Glutamatergic neuron (in vitro differentiated cells): Measurements from ENCODE around the gene ARHGEF4. TPM values are rescaled to one million over a fixed set of nuclear protein-coding genes. Genes with fewer than 3 reads are reported as not detected.

ENCODE experiments used
- DNase-seq: peaks from one replicate; pipeline ENCODE4 v3.0.0; 2022
- H3K27ac Mint-ChIP-seq: one replicate; pipeline ENCODE4 v1.8.0; 2020; ENCODE audit warnings: mild to moderate bottlenecking, mixed read lengths, inconsistent platforms; ENCODE audit not compliant: unreplicated experiment
- H3K27me3 Mint-ChIP-seq: one replicate; pipeline ENCODE4 v1.8.0; 2020; ENCODE audit warnings: mild to moderate bottlenecking, moderate library complexity, mixed read lengths, inconsistent platforms; ENCODE audit not compliant: unreplicated experiment
- H3K36me3 Mint-ChIP-seq: one replicate; pipeline ENCODE4 v1.8.0; 2020; ENCODE audit warnings: mild to moderate bottlenecking, mixed read lengths, inconsistent platforms; ENCODE audit not compliant: unreplicated experiment
- H3K4me1 Mint-ChIP-seq: one replicate; pipeline ENCODE4 v1.8.0; 2020; ENCODE audit warnings: mild to moderate bottlenecking, low read depth, mixed read lengths, inconsistent platforms; ENCODE audit not compliant: unreplicated experiment
- H3K4me3 Mint-ChIP-seq: one replicate; pipeline ENCODE4 v1.8.0; 2020; ENCODE audit warnings: mild to moderate bottlenecking, mixed read lengths, inconsistent platforms; ENCODE audit not compliant: unreplicated experiment
- H3K9me3 Mint-ChIP-seq: one replicate; pipeline ENCODE4 v1.8.0; 2020; ENCODE audit warnings: mild to moderate bottlenecking, moderate library complexity, mixed read lengths, inconsistent platforms; ENCODE audit not compliant: unreplicated experiment
- CTCF ChIP-seq: fragments of 200-600 bp; sonication (generic); IDR thresholded peaks from one replicate; pipeline ENCODE4 v1.5.0; 2021; ENCODE audit not compliant: partially characterized antibody, unreplicated experiment
- total RNA-seq: library from RNA; stranded (reverse); fragmentation: NEBNext Ultra II Directional; extraction: Animal tissue kit (Norgen Biotek cat#: 25700); gene quantifications from one replicate; pipeline ENCODE4 v1.2.1, GENCODE V29; 2021; ENCODE audit not compliant: unreplicated experiment

ARHGEF4 gene
- total RNA-seq, 1 donor from 2014 or later, result 6.1 TPM

GRCh38 chr2:130834931-130835765 is 1.6 kb upstream of the ARHGEF4 start:
- Mint-ChIP-seq H3K4me3 (no peak overlapping the region), H3K27me3 (peaks cover 7% of the 10 kb centered on the region), H3K9me3 (peaks cover 2% of the 10 kb centered on the region), H3K27ac (no peak overlapping the region), H3K4me1 (peaks cover 9% of the 10 kb centered on the region), H3K36me3 (no peaks in the 10 kb centered on the region)
- DNase-seq, result no peak
- TF ChIP-seq CTCF, result no peak

GRCh38 chr2:130835766-130836015 is 1.0 kb upstream of the ARHGEF4 start:
- Mint-ChIP-seq H3K9me3 (peaks cover 2% of the 10 kb centered on the region), H3K36me3 (no peaks in the 10 kb centered on the region), H3K27ac (no peak overlapping the region), H3K4me3 (no peak overlapping the region), H3K27me3 (peaks cover 6% of the 10 kb centered on the region), H3K4me1 (peaks cover 9% of the 10 kb centered on the region)
- no peak for TF ChIP-seq CTCF
- DNase-seq, result no peak

GRCh38 chr2:130837175-130837810 is 579 bp downstream of the ARHGEF4 start:
- TF ChIP-seq CTCF, result no peak
- Mint-ChIP-seq H3K4me1 (peaks cover 8% of the 10 kb centered on the region), H3K27me3 (peaks cover 5% of the 10 kb centered on the region), H3K9me3 (peaks cover 3% of the 10 kb centered on the region), H3K27ac (no peak overlapping the region), H3K36me3 (no peaks in the 10 kb centered on the region), H3K4me3 (no peak overlapping the region)
- DNase-seq, result no peak

GRCh38 chr2:130837811-130838565 is 1.3 kb downstream of the ARHGEF4 start:
- TF ChIP-seq CTCF, result no peak
- Mint-ChIP-seq H3K36me3 (no peaks in the 10 kb centered on the region), H3K27me3 (peaks cover 2% of the 10 kb centered on the region), H3K4me1 (peaks cover 6% of the 10 kb centered on the region), H3K4me3 (no peak overlapping the region), H3K9me3 (peaks cover 3% of the 10 kb centered on the region), H3K27ac (no peak overlapping the region)
- DNase-seq, result no peak
